ENCODE results near the gene TJP3. TPM values are rescaled to one million over a fixed set of nuclear protein-coding genes. Genes with fewer than 3 reads are reported as not detected.

TJP3 gene
- total RNA-seq, 4 donors from 2014 or later = 27.3 to 60.9 (median 35.6) TPM

GRCh38 chr19:3687393-3687773 lies 20.8 kb upstream of the TJP3 start:
- intact Hi-C loops (cut with DNase I; ENCODE audit: low total_unique reads) = no loop called here
- WGBS, 2 donors = 73 to 79% methylated on average over 12 of the region's 12 CpGs
- no peak overlapping the region for H3K4me3 ChIP-seq (ENCODE audit: low read depth, poor library complexity, severe bottlenecking)
- DNase-seq (ENCODE audit: low spot score in 2 of 2) = no peak
- no peak for TF ChIP-seq CTCF (IDR thresholded peaks at IDR 0.05)
- TF ChIP-seq POLR2A (IDR thresholded peaks at IDR 0.05) = no peak

- DNase-seq (ENCODE audit: low spot score in 2 of 2) = no peak
- H3K4me3 ChIP-seq (ENCODE audit: low read depth, poor library complexity, severe bottlenecking) = no peak overlapping the region
- no peak for TF ChIP-seq CTCF (IDR thresholded peaks at IDR 0.05)
- TF ChIP-seq POLR2A (IDR thresholded peaks at IDR 0.05) = no peak
- 43 to 61% methylated on average over 28 to 36 of the region's 55 CpGs for WGBS, 2 donors
- intact Hi-C loops (cut with DNase I; ENCODE audit: low total_unique reads) = no loop called here
Measured at GRCh38 chr19:3687774-3688706, 20.1 kb upstream of the TJP3 start.

- DNase-seq (ENCODE audit: low spot score in 2 of 2) = no peak
- 92 to 93% methylated on average over 31 of the region's 31 CpGs for WGBS, 2 donors
- no peak for TF ChIP-seq POLR2A (IDR thresholded peaks at IDR 0.05)
- TF ChIP-seq CTCF (IDR thresholded peaks at IDR 0.05) = no peak
- intact Hi-C loops (cut with DNase I; ENCODE audit: low total_unique reads) = no loop called here
- no peak overlapping the region for H3K4me3 ChIP-seq (ENCODE audit: low read depth, poor library complexity, severe bottlenecking)
Measured at GRCh38 chr19:3690551-3691371, 17.4 kb upstream of the TJP3 start.

- intact Hi-C loops (cut with DNase I; ENCODE audit: low total_unique reads) = no loop called here
- WGBS, 2 donors = 86 to 87% methylated on average over 16 of the region's 16 CpGs
- no peak for DNase-seq (ENCODE audit: low spot score in 2 of 2)
Measured at GRCh38 chr19:3691372-3691716, 16.8 kb upstream of the TJP3 start.

GRCh38 chr19:3691726-3692125 lies 16.5 kb upstream of the TJP3 start:
- TF ChIP-seq POLR2A (IDR thresholded peaks at IDR 0.05) (no peak), CTCF (IDR thresholded peaks at IDR 0.05) (no peak)
- 96% methylated on average over 17 to 18 of the region's 18 CpGs for WGBS, 2 donors
- no peak overlapping the region for H3K4me3 ChIP-seq (ENCODE audit: low read depth, poor library complexity, severe bottlenecking)
- DNase-seq (ENCODE audit: low spot score in 2 of 2) = peak in 1 of 2 donors; percentile 81
- intact Hi-C loops (cut with DNase I; ENCODE audit: low total_unique reads) = no loop called here

More at GRCh38 chr19:3691372-3691716, 16.8 kb upstream of the TJP3 start:
- H3K4me3 ChIP-seq (ENCODE audit: low read depth, poor library complexity, severe bottlenecking) = no peak overlapping the region
- TF ChIP-seq POLR2A (IDR thresholded peaks at IDR 0.05) (no peak), CTCF (IDR thresholded peaks at IDR 0.05) (no peak)
